Chondrocyte (in vitro differentiated cells): ENCODE results near the gene CDHR4. TPM values are rescaled to one million over a fixed set of nuclear protein-coding genes. Genes with fewer than 3 reads are reported as not detected.
"Not testable (repeated sequence)": the region's sequence is repeated elsewhere in the genome, so short reads cannot be mapped to it uniquely, and the experiment has no call there.

Experiments
- DNase-seq: peaks from one replicate; pipeline ENCODE4 v3.0.0; 2021; ENCODE audit warnings: mixed read lengths, low spot score
- H3K27ac Mint-ChIP-seq: one replicate; pipeline ENCODE4 v1.8.0; 2021; ENCODE audit warnings: mild to moderate bottlenecking, moderate library complexity, mixed read lengths; ENCODE audit not compliant: unreplicated experiment
- H3K27me3 Mint-ChIP-seq: 2 replicates; pipeline ENCODE4 v1.8.0; 2021; ENCODE audit warnings: low read depth, mixed read lengths
- H3K36me3 Mint-ChIP-seq: 2 replicates; pipeline ENCODE4 v1.8.0; 2021; ENCODE audit warnings: low read depth, mixed read lengths
- H3K4me1 Mint-ChIP-seq: 2 replicates; pipeline ENCODE4 v1.8.0; 2021; ENCODE audit warnings: low read depth, mild to moderate bottlenecking, mixed read lengths
- H3K4me3 Mint-ChIP-seq: one replicate; pipeline ENCODE4 v1.8.0; 2021; ENCODE audit warnings: mild to moderate bottlenecking, moderate library complexity, mixed read lengths; ENCODE audit not compliant: unreplicated experiment
- H3K9me3 Mint-ChIP-seq: 2 replicates; pipeline ENCODE4 v1.8.0; 2021; ENCODE audit warnings: low read depth, mixed read lengths
- CTCF ChIP-seq: fragments of 200-600 bp; sonication (generic); IDR thresholded peaks from 2 replicates; pipeline ENCODE4 v1.5.0; 2021; ENCODE audit warnings: antibody characterized with exemption, mild to moderate bottlenecking, moderate library complexity
- microRNA-seq: library from miRNA; unstranded; fragments of <30 nt; microRNA quantifications from one replicate; pipeline ENCODE4 v1.2.0, GENCODE V29; 2020; ENCODE audit warnings: borderline number of aligned reads
- total RNA-seq: library from RNA; stranded (reverse); gene quantifications from 3 replicates; pipeline ENCODE4 v1.2.1, GENCODE V29; 2021

Gene CDHR4
- total RNA-seq, 1 donor from 2014 or later = not detected

GRCh38 chr3:49751501-49751900, 48.2 kb downstream of the CDHR4 start:
- H3K4me1 Mint-ChIP-seq = peaks cover 57% of the 10 kb centered on the region
- DNase-seq = no peak
- H3K27me3 Mint-ChIP-seq = no peaks in the 10 kb centered on the region
- H3K4me3 Mint-ChIP-seq = no peak overlapping the region
- TF ChIP-seq CTCF = no peak
- peak overlapping the region; percentile 12 for H3K27ac Mint-ChIP-seq
- peaks cover 5% of the 10 kb centered on the region for H3K36me3 Mint-ChIP-seq
- H3K9me3 Mint-ChIP-seq = no peaks in the 10 kb centered on the region

DNA sequence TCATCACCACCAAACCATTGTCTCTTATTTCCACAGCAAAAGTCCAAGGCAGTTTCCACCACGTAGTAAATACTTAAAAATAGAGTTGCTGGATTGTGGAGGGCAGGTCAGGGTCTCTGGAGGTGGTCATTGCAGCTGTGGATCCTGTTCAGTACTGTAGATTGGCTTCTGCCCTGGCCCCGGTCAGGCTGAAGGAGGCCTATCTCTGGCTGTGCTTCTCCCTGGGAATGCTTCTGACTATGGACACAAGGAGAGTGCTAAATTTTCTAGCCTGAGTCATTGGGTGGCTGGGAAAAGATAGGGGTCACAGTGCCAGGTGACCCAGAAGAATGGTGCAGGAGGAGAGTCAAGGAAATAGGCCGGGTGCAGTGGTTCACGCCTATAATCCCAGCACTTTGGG, 49.6 kb downstream of the CDHR4 start:
- Mint-ChIP-seq H3K36me3 (peaks cover 8% of the 10 kb centered on the region), H3K27ac (peak overlapping the region; percentile 70), H3K4me3 (no peak overlapping the region), H3K4me1 (peaks cover 55% of the 10 kb centered on the region), H3K9me3 (no peaks in the 10 kb centered on the region), H3K27me3 (no peaks in the 10 kb centered on the region)
- TF ChIP-seq CTCF = no peak
- DNase-seq = no peak

- H3K9me3 Mint-ChIP-seq, H3K36me3 Mint-ChIP-seq, DNase-seq, H3K4me3 Mint-ChIP-seq, H3K27me3 Mint-ChIP-seq: not testable (repeated sequence)
- peaks cover 53% of the 10 kb centered on the region for H3K4me1 Mint-ChIP-seq
- peak overlapping the region; percentile 70 for H3K27ac Mint-ChIP-seq
Observed at GRCh38 chr3:49748874-49749273, 50.8 kb downstream of the CDHR4 start.

DNA sequence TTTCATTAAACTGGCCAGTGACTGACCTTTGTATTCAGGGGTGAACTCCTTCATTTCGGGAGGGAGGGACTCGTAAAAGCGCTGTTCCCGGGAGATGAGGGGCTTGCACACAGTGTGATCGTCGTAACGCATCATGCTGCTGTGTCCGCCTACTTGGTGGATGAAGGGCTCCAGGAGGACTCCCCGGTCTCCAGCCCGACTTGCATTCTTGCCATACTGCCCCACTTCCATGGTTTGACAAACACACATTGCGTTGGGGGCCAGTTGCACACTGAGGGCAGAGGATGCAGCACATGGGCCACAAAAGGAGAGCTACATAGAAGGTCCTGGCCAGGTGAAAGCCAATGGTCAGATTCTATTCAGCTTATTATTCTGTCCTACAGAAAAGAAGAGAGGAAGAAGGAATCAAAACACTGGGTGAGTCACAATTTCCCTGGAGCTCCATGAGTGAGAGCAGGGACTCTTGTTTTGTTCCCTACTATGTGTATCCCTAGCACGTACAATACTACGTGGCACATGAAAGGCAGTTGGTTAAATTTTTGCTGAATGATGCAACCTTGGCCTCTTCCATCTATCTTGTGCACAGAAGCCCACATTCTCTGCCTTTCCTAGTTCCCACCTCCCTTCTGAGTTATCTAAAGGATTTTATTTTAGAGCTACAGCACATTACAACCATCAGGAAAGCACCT, 51.7 kb downstream of the CDHR4 start:
- DNase-seq = no peak
- Mint-ChIP-seq H3K4me1 (peaks cover 48% of the 10 kb centered on the region), H3K36me3 (peaks cover 8% of the 10 kb centered on the region), H3K9me3 (no peaks in the 10 kb centered on the region), H3K27ac (peak overlapping the region; percentile 86), H3K27me3 (no peaks in the 10 kb centered on the region), H3K4me3 (no peak overlapping the region)
- TF ChIP-seq CTCF = no peak

GRCh38 chr3:49745986-49746385, 53.7 kb downstream of the CDHR4 start:
- H3K4me3 Mint-ChIP-seq = no peak overlapping the region
- DNase-seq = no peak
- H3K27ac Mint-ChIP-seq = peak overlapping the region; percentile 78
- peaks cover 8% of the 10 kb centered on the region for H3K36me3 Mint-ChIP-seq
- H3K27me3 Mint-ChIP-seq = no peaks in the 10 kb centered on the region
- peaks cover 41% of the 10 kb centered on the region for H3K4me1 Mint-ChIP-seq
- no peaks in the 10 kb centered on the region for H3K9me3 Mint-ChIP-seq
- TF ChIP-seq CTCF = no peak

Small RNA genes within 50 kb of the gene (microRNA-seq; reads per million reads assigned to microRNA genes)
- not detected for gene MIR5193

Other genes starting within 250 kb of the CDHR4 start
- gene BSN, start 245.4 kb downstream of the CDHR4 start, total RNA-seq = 0.77 to 0.82 TPM (median 0.77 TPM) in 3 replicates
- gene APEH, start 125.5 kb downstream of the CDHR4 start, total RNA-seq = 64.5 to 72.0 TPM (median 69.8 TPM) in 3 replicates
- gene MST1, start 110.4 kb downstream of the CDHR4 start, total RNA-seq = 17.6 to 24.4 TPM (median 19.1 TPM) in 3 replicates
- gene RNF123, start 110.3 kb downstream of the CDHR4 start, total RNA-seq = 40.1 to 46.2 TPM (median 41.4 TPM) in 3 replicates
- 0.27 to 0.35 TPM in 2 of 3 replicates, not detected in the other for gene AMIGO3, start 80.2 kb downstream of the CDHR4 start, total RNA-seq
- gene GMPPB, start 75.9 kb downstream of the CDHR4 start, total RNA-seq = 27.6 to 50.2 TPM (median 28.4 TPM) in 3 replicates
- gene IP6K1, start 13.3 kb downstream of the CDHR4 start, total RNA-seq = 38.9 to 44.4 TPM (median 40.1 TPM) in 3 replicates
- 4.1 to 7.9 TPM (median 7.9 TPM) in 3 replicates for gene INKA1, start 3.4 kb upstream of the CDHR4 start, total RNA-seq
- gene UBA7, start 14.1 kb upstream of the CDHR4 start, total RNA-seq = 25.6 to 45.3 TPM (median 26.3 TPM) in 3 replicates
- gene TRAIP, start 56.7 kb upstream of the CDHR4 start, total RNA-seq = 2.3 to 5.9 TPM (median 2.7 TPM) in 3 replicates
- gene CAMKV, start 70.0 kb upstream of the CDHR4 start, total RNA-seq = not detected in 3 replicates
- 0.55 to 1.1 TPM (median 0.56 TPM) in 3 replicates for gene MST1R, start 104.0 kb upstream of the CDHR4 start, total RNA-seq
- gene MON1A, start 129.9 kb upstream of the CDHR4 start, total RNA-seq = 9.6 to 13.6 TPM (median 11.0 TPM) in 3 replicates
- 57.1 to 70.7 TPM (median 61.0 TPM) in 3 replicates for gene RBM6, start 140.3 kb upstream of the CDHR4 start, total RNA-seq